DMS 273 (cell line): ENCODE data around the gene CDH7.

ENCODE experiments used
- DNase-seq: peaks from one replicate; lab custom pipeline; 2025; ENCODE audit not compliant: unreplicated experiment; lab: John Stamatoyannopoulos, UW

Gene CDH7

GRCh38 chr18:65901522-65901921 is 150.7 kb downstream of the CDH7 start:
- DNase-seq = no peak

DNA sequence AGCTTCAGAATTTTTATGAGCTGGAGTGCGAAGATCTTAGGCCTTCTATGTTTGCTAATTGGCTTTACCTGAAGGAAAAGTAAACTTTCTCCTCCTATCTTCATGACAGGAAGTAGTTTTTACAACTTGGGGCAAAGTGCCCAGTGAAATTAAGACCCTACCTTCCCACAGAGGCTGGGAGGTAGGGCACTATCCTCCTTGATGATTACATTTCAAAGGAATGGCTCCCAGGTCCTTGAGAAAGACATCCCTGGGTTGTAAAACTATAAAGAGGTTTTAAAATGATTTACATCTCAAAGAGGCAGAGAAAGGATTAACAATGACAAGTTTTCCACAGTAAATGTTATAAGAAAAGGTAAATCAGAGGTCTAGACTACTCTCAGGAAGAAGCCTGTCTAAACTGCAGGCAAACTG is 155.8 kb downstream of the CDH7 start:
- DNase-seq = no peak

GRCh38 chr18:65907281-65907680 is 156.5 kb downstream of the CDH7 start:
- DNase-seq = no peak

GRCh38 chr18:65919018-65919417 is 168.2 kb downstream of the CDH7 start:
- DNase-seq = no peak

DNA sequence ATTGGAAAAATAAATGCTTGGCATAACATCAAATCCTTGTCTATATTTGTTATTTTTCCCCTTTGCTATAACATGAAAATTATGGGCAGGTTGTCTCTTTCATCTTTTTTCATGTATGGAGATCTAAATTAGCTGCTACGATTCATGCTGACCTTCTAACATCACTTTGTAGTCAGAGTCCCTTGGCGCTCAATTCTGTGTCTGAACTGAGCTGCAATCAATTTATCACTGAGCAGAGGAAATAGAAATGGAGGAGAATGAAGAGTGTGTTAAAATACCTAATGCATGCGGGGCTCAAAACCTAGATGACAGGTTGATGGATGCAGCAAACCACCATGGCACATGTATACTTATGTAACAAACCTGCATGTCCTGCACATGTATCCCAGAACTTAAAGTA is 168.9 kb downstream of the CDH7 start:
- no peak for DNase-seq

- DNase-seq = no peak
These were observed 171.3 kb downstream of the CDH7 start for GRCh38 chr18:65922103-65922502.

DNA sequence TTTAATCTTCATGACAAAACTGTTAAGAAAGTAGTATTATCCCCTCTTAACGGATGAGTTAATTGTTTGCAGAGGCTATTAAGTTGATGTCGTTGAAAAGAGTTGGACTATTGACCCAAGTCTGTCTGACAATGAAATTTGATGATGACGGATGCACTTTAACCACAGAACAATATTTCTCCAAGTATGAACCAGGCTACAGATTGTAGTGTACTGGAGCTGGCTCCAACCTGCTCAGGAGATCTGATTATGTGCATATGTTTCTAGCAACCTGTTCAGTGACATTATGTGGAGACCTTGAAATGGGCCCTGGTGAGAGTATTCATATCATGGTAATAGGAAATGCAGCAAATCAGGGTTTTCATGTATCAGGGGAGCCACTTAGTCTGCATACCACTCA is 174.1 kb downstream of the CDH7 start:
- DNase-seq = peak; percentile 11

GRCh38 chr18:65934874-65935273 is 184.1 kb downstream of the CDH7 start:
- DNase-seq = no peak

DNA sequence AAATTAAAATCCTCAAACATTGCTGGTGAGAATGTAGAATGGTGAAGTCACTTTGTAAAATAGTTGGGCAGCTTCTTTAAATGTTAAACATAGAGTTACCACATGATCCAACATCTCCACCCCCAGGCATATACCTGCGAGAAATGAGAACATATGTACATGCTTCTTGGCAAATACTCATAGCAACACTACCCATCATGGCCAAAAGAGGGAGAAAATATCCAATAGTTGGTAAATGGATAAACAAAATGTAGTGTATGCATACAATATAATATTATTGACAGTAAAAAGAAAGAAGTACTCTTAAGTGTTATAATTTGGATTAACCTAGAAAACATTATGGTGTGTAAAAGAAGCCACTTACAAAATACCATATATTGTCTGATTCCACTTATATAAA is 185.9 kb downstream of the CDH7 start:
- DNase-seq = peak; percentile 21

DNA sequence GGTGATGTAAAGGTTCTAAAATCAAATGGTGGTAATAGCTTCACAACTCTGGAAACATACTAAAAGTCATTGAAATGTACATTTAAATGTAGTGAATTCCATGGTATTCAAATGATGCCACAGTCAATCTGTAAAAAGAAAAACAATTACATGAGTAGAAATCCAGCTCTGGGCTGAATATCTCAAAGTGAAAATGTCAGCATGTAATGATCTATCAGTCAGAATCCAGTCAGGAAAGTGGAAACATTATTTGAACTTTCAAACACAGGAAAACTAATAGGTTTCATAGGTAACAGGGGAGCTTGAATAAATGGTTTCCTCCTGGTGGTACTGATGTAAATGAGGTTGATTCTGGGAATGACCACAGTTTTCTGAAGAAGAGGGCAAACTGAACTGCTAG is 186.4 kb downstream of the CDH7 start:
- no peak for DNase-seq

- DNase-seq = peak; percentile 89
These were observed 188.0 kb downstream of the CDH7 start for GRCh38 chr18:65938592-65939372.
